SU-DHL-6 (cell line): Measurements from ENCODE around the gene ERAP2.

Experiments used
- H2AFZ ChIP-seq: fragments of 200-600 bp; sonication (generic); 2 replicates; pipeline ENCODE4 v1.6.1; 2014; ENCODE audit warnings: low read depth, mild to moderate bottlenecking, moderate library complexity, mixed read lengths, antibody characterized with exemption, low read length; ENCODE audit not compliant: severe bottlenecking
- H3F3A ChIP-seq: fragments of 200-600 bp; shearing (Covaris generic); 2 replicates; pipeline ENCODE4 v1.6.0; 2016; ENCODE audit warnings: antibody characterized with exemption, mild to moderate bottlenecking; ENCODE audit not compliant: insufficient read depth
- H3K27ac ChIP-seq: fragments of 200-600 bp; sonication (generic); 2 replicates; pipeline ENCODE4 v1.5.1; 2016; ENCODE audit warnings: low read depth, mild to moderate bottlenecking, low read length, moderate library complexity, mixed read lengths
- H3K27me3 ChIP-seq: fragments of 200-600 bp; sonication (generic), shearing (Covaris generic); 2 replicates; pipeline ENCODE4 v1.6.0; 2014; ENCODE audit warnings: mild to moderate bottlenecking, low read length
- H3K36me3 ChIP-seq: fragments of 200-600 bp; sonication (generic); 2 replicates; pipeline ENCODE4 v1.6.1; 2014; ENCODE audit warnings: mild to moderate bottlenecking, low read length, mixed read lengths
- H3K4me2 ChIP-seq: fragments of 300-600, 200-600 bp; shearing (Covaris generic), sonication (generic); 2 replicates; pipeline ENCODE4 v1.6.0; 2014; ENCODE audit warnings: low read length, low read depth, mild to moderate bottlenecking; ENCODE audit not compliant: poor library complexity, severe bottlenecking
- H3K4me3 ChIP-seq: fragments of 200-600 bp; sonication (generic); 2 replicates; pipeline ENCODE4 v1.5.1; 2014; ENCODE audit warnings: antibody characterized with exemption, low read length, mild to moderate bottlenecking, mixed read lengths; ENCODE audit not compliant: insufficient read depth, poor library complexity, severe bottlenecking
- H3K79me2 ChIP-seq: fragments of 200-600 bp; sonication (generic); 2 replicates; pipeline ENCODE4 v1.6.1; 2014; ENCODE audit warnings: mild to moderate bottlenecking, low read length, moderate library complexity; ENCODE audit not compliant: insufficient read depth
- H3K9ac ChIP-seq: fragments of 200-600 bp; sonication (generic); 2 replicates; pipeline ENCODE4 v1.7.0; 2014; ENCODE audit warnings: mild to moderate bottlenecking, low read length
- H3K9me2 ChIP-seq: fragments of 200-600 bp; sonication (generic); replicated peaks from 2 replicates; pipeline ENCODE4 v1.6.1; 2014; ENCODE audit warnings: low read length; ENCODE audit not compliant: insufficient read depth
- H3K9me3 ChIP-seq: fragments of 200-600 bp; sonication (generic); 2 replicates; pipeline ENCODE4 v1.6.1; 2014; ENCODE audit warnings: low read length, mixed read lengths; ENCODE audit not compliant: insufficient read depth
- H4K20me1 ChIP-seq: fragments of 200-600 bp; sonication (generic); 2 replicates; pipeline ENCODE4 v1.6.1; 2014; ENCODE audit warnings: low read depth, mild to moderate bottlenecking, antibody characterized with exemption, low read length, moderate library complexity, mixed read lengths
- EZH2phosphoT487 ChIP-seq: fragments of 200-600 bp; sonication (generic), shearing (Covaris generic); conservative IDR thresholded peaks from 2 replicates; pipeline ENCODE4 v1.6.1; 2018; ENCODE audit warnings: mild to moderate bottlenecking, antibody characterized with exemption, low read length, moderate library complexity, mixed read lengths
- TF ChIP-seq, protein P1 (sequence below): fragments of 200-600 bp; sonication (generic); IDR thresholded peaks from one replicate; pipeline ENCODE4 v1.5.1; 2017; ENCODE audit warnings: antibody characterized with exemption, mild to moderate bottlenecking, low read length, moderate library complexity; ENCODE audit not compliant: insufficient read depth, poor library complexity, severe bottlenecking

The ERAP2 gene

GRCh38 chr5:96935559-96936430, 59.5 kb downstream of the ERAP2 start, which contains the start of gene LNPEP:
Gene LNPEP (plus strand): TSS chr5:96936080. CDS start chr5:96936156, 76 bp downstream.
- H3K36me3 ChIP-seq = peaks cover 22% of the 10 kb centered on the region
- H3K27ac ChIP-seq = peak within 1 kb of the TSS; percentile 98
- H2AFZ ChIP-seq = peak within 1 kb of the TSS; percentile 35
- H3K4me2 ChIP-seq = peak within 1 kb of the TSS; percentile 98
- peaks cover 63% of the 10 kb centered on the region for H3K79me2 ChIP-seq
- no peaks in the 10 kb centered on the region for H3K9me2 ChIP-seq
- H3K9ac ChIP-seq = peak within 1 kb of the TSS; percentile 97
- H3K4me3 ChIP-seq = peak within 1 kb of the TSS; percentile 81
- peaks cover 17% of the 10 kb centered on the region; the same call in 1 of the 2 replicates for H4K20me1 ChIP-seq
- no peaks in the 10 kb centered on the region for H3K9me3 ChIP-seq
- peaks cover 47% of the 10 kb centered on the region for H3F3A ChIP-seq
- no peaks in the 10 kb centered on the region; the same call in 1 of the 2 replicates for H3K27me3 ChIP-seq
- TF ChIP-seq EZH2phosphoT487 = no peak
- TF ChIP-seq, protein P1, sequence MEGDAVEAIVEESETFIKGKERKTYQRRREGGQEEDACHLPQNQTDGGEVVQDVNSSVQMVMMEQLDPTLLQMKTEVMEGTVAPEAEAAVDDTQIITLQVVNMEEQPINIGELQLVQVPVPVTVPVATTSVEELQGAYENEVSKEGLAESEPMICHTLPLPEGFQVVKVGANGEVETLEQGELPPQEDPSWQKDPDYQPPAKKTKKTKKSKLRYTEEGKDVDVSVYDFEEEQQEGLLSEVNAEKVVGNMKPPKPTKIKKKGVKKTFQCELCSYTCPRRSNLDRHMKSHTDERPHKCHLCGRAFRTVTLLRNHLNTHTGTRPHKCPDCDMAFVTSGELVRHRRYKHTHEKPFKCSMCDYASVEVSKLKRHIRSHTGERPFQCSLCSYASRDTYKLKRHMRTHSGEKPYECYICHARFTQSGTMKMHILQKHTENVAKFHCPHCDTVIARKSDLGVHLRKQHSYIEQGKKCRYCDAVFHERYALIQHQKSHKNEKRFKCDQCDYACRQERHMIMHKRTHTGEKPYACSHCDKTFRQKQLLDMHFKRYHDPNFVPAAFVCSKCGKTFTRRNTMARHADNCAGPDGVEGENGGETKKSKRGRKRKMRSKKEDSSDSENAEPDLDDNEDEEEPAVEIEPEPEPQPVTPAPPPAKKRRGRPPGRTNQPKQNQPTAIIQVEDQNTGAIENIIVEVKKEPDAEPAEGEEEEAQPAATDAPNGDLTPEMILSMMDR = no peak

DNA sequence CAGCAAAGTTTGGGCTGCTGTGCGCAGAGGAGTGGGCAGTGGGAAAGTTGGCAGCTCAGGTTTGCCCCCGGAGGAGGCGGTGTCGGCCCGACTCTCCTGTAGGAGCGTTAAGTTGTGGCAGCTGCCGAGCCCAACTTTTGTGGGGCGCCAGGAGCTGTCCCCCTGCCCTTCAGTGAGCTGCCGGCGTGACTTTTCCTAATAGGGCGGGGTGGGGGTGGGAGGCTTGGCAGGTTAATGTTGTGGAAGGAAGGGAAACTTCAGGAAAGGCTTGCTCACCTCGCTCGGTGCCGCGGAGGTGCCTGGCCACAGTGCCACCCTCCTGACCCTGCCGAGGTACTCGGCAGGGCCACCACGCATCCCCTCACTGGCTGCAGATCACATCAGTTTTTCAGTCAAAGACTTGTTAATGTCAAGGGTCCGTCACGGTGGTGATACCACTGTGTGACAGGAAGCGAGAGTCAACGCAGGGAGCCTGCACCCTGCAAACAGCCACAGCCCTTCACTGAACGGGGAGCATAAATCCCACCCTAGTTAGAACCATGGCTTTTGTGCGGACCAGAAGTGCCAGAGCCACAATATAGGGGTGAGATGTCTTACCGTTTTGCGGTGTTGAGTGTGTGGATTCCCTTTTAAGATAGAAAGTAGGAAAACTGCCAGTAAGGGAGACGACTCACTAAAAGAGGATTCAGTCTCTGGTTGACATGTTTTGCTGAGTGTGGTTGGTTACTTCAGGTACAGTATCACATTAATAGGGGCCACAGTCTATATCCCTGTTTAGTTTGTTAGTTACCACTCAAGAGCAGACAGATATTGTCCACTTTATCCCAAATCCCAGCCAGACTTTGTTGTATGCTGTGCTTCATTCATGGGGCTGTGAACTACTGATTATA, 60.4 kb downstream of the ERAP2 start:
- Histone ChIP-seq H3K27ac (peak overlapping the region; percentile 98), H3F3A (peaks cover 44% of the 10 kb centered on the region), H2AFZ (no peak overlapping the region), H3K4me2 (peak overlapping the region; percentile 98), H3K79me2 (peaks cover 72% of the 10 kb centered on the region), H3K9me2 (no peaks in the 10 kb centered on the region), H3K9me3 (no peaks in the 10 kb centered on the region), H3K9ac (peak overlapping the region; percentile 97), H3K27me3 (no peaks in the 10 kb centered on the region; the same call in 1 of the 2 replicates), H3K4me3 (peak overlapping the region; percentile 81), H4K20me1 (peaks cover 17% of the 10 kb centered on the region; the same call in 1 of the 2 replicates), H3K36me3 (peaks cover 24% of the 10 kb centered on the region)
- no peak for TF ChIP-seq EZH2phosphoT487
- TF ChIP-seq, protein P1 = no peak

DNA sequence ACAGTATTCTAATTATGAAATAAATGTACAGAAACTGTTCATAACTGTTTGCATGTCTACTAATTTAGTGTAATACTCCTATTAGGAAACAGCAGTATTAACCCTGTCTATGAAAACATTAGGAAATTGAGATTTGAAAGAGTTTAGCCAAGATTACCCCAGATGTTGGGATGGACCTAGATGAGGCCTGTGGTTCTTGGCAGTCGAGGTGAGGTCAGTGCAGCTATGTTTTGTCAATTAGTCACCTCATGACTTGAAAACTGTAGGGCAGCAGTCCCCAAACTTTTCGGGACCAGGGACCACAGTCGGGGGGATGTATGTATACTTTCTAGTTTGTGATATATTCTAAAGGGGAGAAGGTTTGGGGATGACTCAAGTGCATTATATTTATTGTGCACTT, 64.3 kb downstream of the ERAP2 start:
- TF ChIP-seq, protein P1 = no peak
- no peak for TF ChIP-seq EZH2phosphoT487
- Histone ChIP-seq H2AFZ (no peak overlapping the region), H3K9me2 (no peaks in the 10 kb centered on the region), H3K4me3 (no peak overlapping the region), H3K36me3 (peaks cover 24% of the 10 kb centered on the region), H3K9me3 (no peaks in the 10 kb centered on the region), H3K27ac (no peak overlapping the region), H3K4me2 (peak overlapping the region; percentile 98), H3K27me3 (no peaks in the 10 kb centered on the region), H3F3A (peaks cover 19% of the 10 kb centered on the region; the same call in 1 of the 2 replicates), H4K20me1 (peaks cover 17% of the 10 kb centered on the region; the same call in 1 of the 2 replicates), H3K79me2 (peaks cover 93% of the 10 kb centered on the region), H3K9ac (no peak overlapping the region)
